ENCODE data around the gene AP1M2. TPM values are rescaled to one million over a fixed set of nuclear protein-coding genes. Genes with fewer than 3 reads are reported as not detected.

Gene AP1M2
- total RNA-seq, 1 donor from 2014 or later, result 4.5 TPM

DNA sequence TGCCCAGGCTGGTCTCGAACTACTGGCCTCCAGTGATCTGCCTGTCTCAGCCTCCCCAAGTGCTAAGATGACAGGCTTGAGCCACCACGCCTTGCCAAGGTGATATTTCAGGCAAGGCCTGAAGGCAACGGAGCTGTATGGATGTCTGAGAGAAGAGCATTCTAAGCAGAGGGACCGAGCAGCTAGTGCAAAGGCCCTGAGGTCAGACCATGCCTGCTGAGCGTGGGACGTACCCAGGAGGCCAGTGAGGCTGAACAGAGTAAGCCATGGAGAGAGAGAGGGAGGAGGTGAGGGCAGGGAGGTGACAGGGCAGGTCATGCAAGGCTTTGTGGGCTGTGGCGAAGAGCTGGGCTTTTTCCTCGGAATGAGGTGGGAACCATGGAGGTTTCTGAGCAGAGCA, 34.9 kb upstream of the AP1M2 start:
- Histone ChIP-seq H3K4me1 (ENCODE audit: insufficient read depth, low read length) (peaks cover 14% of the 10 kb centered on the region), H3K4me3 (ENCODE audit: insufficient read depth, low read depth, low read length) (no peak overlapping the region), H3K9me3 (ENCODE audit: insufficient read depth, low read depth, low read length) (no peaks in the 10 kb centered on the region), H3K79me2 (ENCODE audit: insufficient read depth, low read length) (peaks cover 19% of the 10 kb centered on the region), H3K36me3 (ENCODE audit: insufficient read depth, low read length) (no peaks in the 10 kb centered on the region), H4K20me1 (ENCODE audit: insufficient read depth, low read length) (peaks cover 11% of the 10 kb centered on the region), H3K9ac (ENCODE audit: low read length) (no peak overlapping the region), H3K4me2 (ENCODE audit: low read length) (no peak overlapping the region), H2AFZ (ENCODE audit: low read depth, low read length) (no peak overlapping the region), H3K27ac (ENCODE audit: low read depth, low read length) (no peak overlapping the region), H3K27me3 (ENCODE audit: insufficient read depth, low read length) (no peaks in the 10 kb centered on the region)
- Mint-ChIP-seq H3K27ac (ENCODE audit: unreplicated experiment) (peak overlapping the region; percentile 84), H3K9me3 (ENCODE audit: unreplicated experiment) (no peaks in the 10 kb centered on the region), H3K36me3 (ENCODE audit: low read depth, unreplicated experiment) (peaks cover 5% of the 10 kb centered on the region), H3K27me3 (ENCODE audit: low read depth, unreplicated experiment) (no peaks in the 10 kb centered on the region), H3K4me1 (ENCODE audit: low read depth, unreplicated experiment) (peaks cover 7% of the 10 kb centered on the region), H3K4me3 (ENCODE audit: unreplicated experiment) (no peak overlapping the region)
- FAIRE-seq (no peak), DNase-seq (ENCODE audit: low read depth) (no peak)
- TF ChIP-seq EZH2 (IDR thresholded peaks at IDR 0.05; ENCODE audit: insufficient read depth, low read length), result no peak
- TF ChIP-seq, protein P1, sequence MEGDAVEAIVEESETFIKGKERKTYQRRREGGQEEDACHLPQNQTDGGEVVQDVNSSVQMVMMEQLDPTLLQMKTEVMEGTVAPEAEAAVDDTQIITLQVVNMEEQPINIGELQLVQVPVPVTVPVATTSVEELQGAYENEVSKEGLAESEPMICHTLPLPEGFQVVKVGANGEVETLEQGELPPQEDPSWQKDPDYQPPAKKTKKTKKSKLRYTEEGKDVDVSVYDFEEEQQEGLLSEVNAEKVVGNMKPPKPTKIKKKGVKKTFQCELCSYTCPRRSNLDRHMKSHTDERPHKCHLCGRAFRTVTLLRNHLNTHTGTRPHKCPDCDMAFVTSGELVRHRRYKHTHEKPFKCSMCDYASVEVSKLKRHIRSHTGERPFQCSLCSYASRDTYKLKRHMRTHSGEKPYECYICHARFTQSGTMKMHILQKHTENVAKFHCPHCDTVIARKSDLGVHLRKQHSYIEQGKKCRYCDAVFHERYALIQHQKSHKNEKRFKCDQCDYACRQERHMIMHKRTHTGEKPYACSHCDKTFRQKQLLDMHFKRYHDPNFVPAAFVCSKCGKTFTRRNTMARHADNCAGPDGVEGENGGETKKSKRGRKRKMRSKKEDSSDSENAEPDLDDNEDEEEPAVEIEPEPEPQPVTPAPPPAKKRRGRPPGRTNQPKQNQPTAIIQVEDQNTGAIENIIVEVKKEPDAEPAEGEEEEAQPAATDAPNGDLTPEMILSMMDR (IDR thresholded peaks at IDR 0.05; ENCODE audit: insufficient read depth, low read depth, low read length), result no peak

DNA sequence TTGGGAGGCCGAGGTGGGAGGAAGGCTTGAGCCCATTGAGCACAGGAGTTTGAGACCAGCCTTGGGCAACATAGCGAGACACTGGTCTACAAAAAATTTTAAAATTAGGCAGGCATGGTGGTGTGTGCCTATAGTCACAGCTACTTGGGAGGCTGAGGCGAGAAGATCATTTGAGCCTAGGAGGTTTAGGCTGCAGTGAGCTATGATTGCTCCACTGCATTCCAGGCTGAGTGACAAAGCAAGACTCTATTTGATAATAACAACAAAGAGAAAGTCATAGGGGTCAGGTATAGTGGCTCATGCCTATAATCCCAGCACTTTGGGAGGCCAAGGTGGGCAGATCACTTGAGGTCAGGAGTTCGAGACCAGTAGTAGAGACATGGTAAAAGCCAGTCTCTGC, 33.7 kb upstream of the AP1M2 start:
- peaks cover 7% of the 10 kb centered on the region for H3K4me1 Mint-ChIP-seq (ENCODE audit: low read depth, unreplicated experiment)
- H3K4me3 ChIP-seq (ENCODE audit: insufficient read depth, low read depth, low read length), result no peak overlapping the region
- H3K27ac Mint-ChIP-seq (ENCODE audit: unreplicated experiment), result no peak overlapping the region
- no peak overlapping the region for H2AFZ ChIP-seq (ENCODE audit: low read depth, low read length)
- H3K9ac ChIP-seq (ENCODE audit: low read length), result no peak overlapping the region
- no peak overlapping the region for H3K4me3 Mint-ChIP-seq (ENCODE audit: unreplicated experiment)
- DNase-seq (ENCODE audit: low read depth) (no peak), FAIRE-seq (no peak)
- peaks cover 5% of the 10 kb centered on the region for H3K36me3 Mint-ChIP-seq (ENCODE audit: low read depth, unreplicated experiment)
- H3K9me3 ChIP-seq (ENCODE audit: insufficient read depth, low read depth, low read length), result no peaks in the 10 kb centered on the region
- no peaks in the 10 kb centered on the region for H3K27me3 ChIP-seq (ENCODE audit: insufficient read depth, low read length)
- H3K4me1 ChIP-seq (ENCODE audit: insufficient read depth, low read length), result peaks cover 14% of the 10 kb centered on the region
- H3K27ac ChIP-seq (ENCODE audit: low read depth, low read length), result no peak overlapping the region
- H3K27me3 Mint-ChIP-seq (ENCODE audit: low read depth, unreplicated experiment), result no peaks in the 10 kb centered on the region
- peaks cover 11% of the 10 kb centered on the region for H4K20me1 ChIP-seq (ENCODE audit: insufficient read depth, low read length)
- no peaks in the 10 kb centered on the region for H3K9me3 Mint-ChIP-seq (ENCODE audit: unreplicated experiment)
- H3K4me2 ChIP-seq (ENCODE audit: low read length), result no peak overlapping the region
- H3K36me3 ChIP-seq (ENCODE audit: insufficient read depth, low read length), result no peaks in the 10 kb centered on the region
- TF ChIP-seq, protein P1 (IDR thresholded peaks at IDR 0.05; ENCODE audit: insufficient read depth, low read depth, low read length), result no peak
- no peak for TF ChIP-seq EZH2 (IDR thresholded peaks at IDR 0.05; ENCODE audit: insufficient read depth, low read length)
- peaks cover 28% of the 10 kb centered on the region for H3K79me2 ChIP-seq (ENCODE audit: insufficient read depth, low read length)

DNA sequence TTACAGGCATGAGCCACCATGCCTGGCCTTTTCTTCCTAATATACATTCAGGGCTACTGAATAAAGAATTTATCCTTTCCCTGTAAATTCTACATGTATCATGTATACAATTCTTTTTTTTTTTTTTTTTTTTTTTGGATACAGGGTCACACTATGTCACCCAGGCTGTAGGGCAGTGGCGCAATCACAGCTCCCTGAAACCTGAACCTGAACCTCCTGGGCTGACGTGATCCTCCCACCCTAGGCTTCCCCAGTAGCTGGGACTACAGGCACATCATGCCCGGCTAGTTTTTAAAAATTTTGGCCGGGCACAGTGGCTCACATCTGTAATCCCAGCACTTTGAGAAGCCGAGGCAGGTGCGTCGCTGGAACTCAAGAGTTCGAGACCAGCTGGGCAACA, 31.7 kb upstream of the AP1M2 start:
- H3K9me3 ChIP-seq (ENCODE audit: insufficient read depth, low read depth, low read length), result no peaks in the 10 kb centered on the region
- H3K4me1 ChIP-seq (ENCODE audit: insufficient read depth, low read length), result peaks cover 9% of the 10 kb centered on the region
- H3K9me3 Mint-ChIP-seq (ENCODE audit: unreplicated experiment), result no peaks in the 10 kb centered on the region
- no peak overlapping the region for H3K4me2 ChIP-seq (ENCODE audit: low read length)
- H3K36me3 ChIP-seq (ENCODE audit: insufficient read depth, low read length), result peaks cover 2% of the 10 kb centered on the region
- DNase-seq (ENCODE audit: low read depth), result no peak
- H3K4me1 Mint-ChIP-seq (ENCODE audit: low read depth, unreplicated experiment), result peaks cover 7% of the 10 kb centered on the region
- H3K36me3 Mint-ChIP-seq (ENCODE audit: low read depth, unreplicated experiment), result peaks cover 8% of the 10 kb centered on the region
- H3K4me3 ChIP-seq (ENCODE audit: insufficient read depth, low read depth, low read length), result no peak overlapping the region
- no peak for TF ChIP-seq EZH2 (IDR thresholded peaks at IDR 0.05; ENCODE audit: insufficient read depth, low read length)
- TF ChIP-seq, protein P1 (IDR thresholded peaks at IDR 0.05; ENCODE audit: insufficient read depth, low read depth, low read length), result no peak
- H3K4me3 Mint-ChIP-seq (ENCODE audit: unreplicated experiment), result no peak overlapping the region
- peaks cover 28% of the 10 kb centered on the region for H3K79me2 ChIP-seq (ENCODE audit: insufficient read depth, low read length)
- H3K27ac Mint-ChIP-seq (ENCODE audit: unreplicated experiment), result no peak overlapping the region
- H3K27me3 ChIP-seq (ENCODE audit: insufficient read depth, low read length), result no peaks in the 10 kb centered on the region
- no peak for FAIRE-seq
- no peaks in the 10 kb centered on the region for H3K27me3 Mint-ChIP-seq (ENCODE audit: low read depth, unreplicated experiment)
- peaks cover 5% of the 10 kb centered on the region for H4K20me1 ChIP-seq (ENCODE audit: insufficient read depth, low read length)
- peak overlapping the region; percentile 2 for H3K27ac ChIP-seq (ENCODE audit: low read depth, low read length)
- H3K9ac ChIP-seq (ENCODE audit: low read length), result no peak overlapping the region
- no peak overlapping the region for H2AFZ ChIP-seq (ENCODE audit: low read depth, low read length)
